Thoracic aorta (tissue), 2 donors: ENCODE results near the gene WNK2. TPM values are rescaled to one million over a fixed set of nuclear protein-coding genes. Genes with fewer than 3 reads are reported as not detected.

ENCODE experiments used
- ATAC-seq: fragments of 150-250 bp; one replicate; pipeline ENCODE4 v1.8.0; 2017; ENCODE audit warnings: low read depth; ENCODE audit not compliant: insufficient number of reproducible peaks, low FRiP score
- DNase-seq: peaks from one replicate; pipeline ENCODE4 v3.0.0-alpha.2; 2020; ENCODE audit warnings: low spot score
- H3K27ac ChIP-seq, 2 donors: fragments of 200-600 bp; sonication (generic); 1 replicate in 1 of 2; 2 replicates in 1 of 2; pipeline ENCODE4 v1.5.1; 2016; ENCODE audit warnings: mild to moderate bottlenecking in 2 of 2, moderate library complexity in 2 of 2
- H3K27me3 ChIP-seq: fragments of 200-600 bp; sonication (generic); replicated peaks from 2 replicates; pipeline ENCODE4 v1.6.0; 2016; ENCODE audit warnings: mild to moderate bottlenecking; ENCODE audit not compliant: insufficient read depth
- H3K36me3 ChIP-seq: fragments of 200-600 bp; sonication (generic); one replicate; pipeline ENCODE4 v1.5.1; 2016
- H3K4me1 ChIP-seq, 2 donors: fragments of 200-600 bp; sonication (generic); 1 replicate in 1 of 2; 2 replicates in 1 of 2; pipeline versions ENCODE4 v1.5.1 to v1.6.0; 2016; ENCODE audit warnings: low read depth in 2 of 2, mild to moderate bottlenecking in 1 of 2; ENCODE audit not compliant: control insufficient read depth in 1 of 2
- H3K4me3 ChIP-seq: fragments of 200-600 bp; sonication (generic); 2 replicates; pipeline ENCODE4 v1.5.1; 2016; ENCODE audit warnings: mild to moderate bottlenecking
- H3K9me3 ChIP-seq: fragments of 200-600 bp; sonication (generic); 2 replicates; pipeline ENCODE4 v1.5.1; 2016
- CTCF ChIP-seq: fragments of 200-600 bp; sonication (generic); IDR thresholded peaks from one replicate; pipeline ENCODE4 v1.5.1; 2019; ENCODE audit warnings: antibody characterized with exemption
- total RNA-seq, 2 donors: library from RNA; depleted of rRNA; stranded (reverse); fragments of >200 nt; gene quantifications; one replicate each; pipeline versions ENCODE4 v1.1.0 to v1.2.3, GENCODE V29; 2016

WNK2 gene
- total RNA-seq, 2 donors from 2014 or later, result 0.95 to 4.7 TPM

- Histone ChIP-seq H3K27me3 (no peaks in the 10 kb centered on the region), H3K4me1 (peaks cover 0 to 9% of the 10 kb centered on the region in 2 donors), H3K4me3 (no peak overlapping the region), H3K27ac (no peak overlapping the region), H3K36me3 (no peaks in the 10 kb centered on the region), H3K9me3 (no peaks in the 10 kb centered on the region)
- ATAC-seq (no peak), DNase-seq (no peak)
- TF ChIP-seq CTCF, result no peak
Measured at GRCh38 chr9:93226819-93227218, 42.9 kb downstream of the WNK2 start.

- Histone ChIP-seq H3K27ac (no peak overlapping the region), H3K4me1 (peaks cover 0 to 9% of the 10 kb centered on the region in 2 donors), H3K27me3 (no peaks in the 10 kb centered on the region), H3K9me3 (no peaks in the 10 kb centered on the region), H3K36me3 (no peaks in the 10 kb centered on the region), H3K4me3 (no peak overlapping the region)
- DNase-seq (no peak), ATAC-seq (no peak)
- TF ChIP-seq CTCF, result no peak
Measured at GRCh38 chr9:93228030-93228429, 44.1 kb downstream of the WNK2 start.

- TF ChIP-seq CTCF, result no peak
- DNase-seq (no peak), ATAC-seq (no peak)
- Histone ChIP-seq H3K4me1 (peaks cover 0 to 6% of the 10 kb centered on the region in 2 donors), H3K27ac (no peak overlapping the region), H3K9me3 (no peaks in the 10 kb centered on the region), H3K27me3 (no peaks in the 10 kb centered on the region), H3K4me3 (no peak overlapping the region), H3K36me3 (no peaks in the 10 kb centered on the region)
Measured at GRCh38 chr9:93228453-93228852, 44.5 kb downstream of the WNK2 start.

GRCh38 chr9:93229636-93230035 is 45.7 kb downstream of the WNK2 start:
- no peaks in the 10 kb centered on the region for H3K27me3 ChIP-seq
- no peak overlapping the region for H3K27ac ChIP-seq
- TF ChIP-seq CTCF, result no peak
- H3K4me1 ChIP-seq, result no peaks in the 10 kb centered on the region
- no peaks in the 10 kb centered on the region for H3K9me3 ChIP-seq
- no peak overlapping the region for H3K4me3 ChIP-seq
- H3K36me3 ChIP-seq, result no peaks in the 10 kb centered on the region
- DNase-seq (no peak), ATAC-seq (no peak)

- no peaks in the 10 kb centered on the region for H3K27me3 ChIP-seq
Measured at GRCh38 chr9:93230185-93230584, 46.2 kb downstream of the WNK2 start.

More at GRCh38 chr9:93230185-93230584, 46.2 kb downstream of the WNK2 start:
- Histone ChIP-seq H3K36me3 (no peaks in the 10 kb centered on the region), H3K4me3 (no peak overlapping the region), H3K27ac (no peak overlapping the region), H3K4me1 (no peaks in the 10 kb centered on the region), H3K9me3 (no peaks in the 10 kb centered on the region)
- no peak for DNase-seq
- no peak for TF ChIP-seq CTCF
- no peak for ATAC-seq
